Effector memory CD4-positive, alpha-beta T cell (primary cell): ENCODE measurements around the gene RHBG.
A peak's percentile ranks its signal among the peaks of the same experiment; 100 is the strongest.
"Not testable (repeated sequence)": the region's sequence is repeated elsewhere in the genome, so short reads cannot be mapped to it uniquely, and the experiment has no call there.

Source experiments
- DNase-seq, 3 donors: peaks; one replicate each; pipeline ENCODE4 v3.0.0-alpha.2; 2020
- H3K27ac ChIP-seq: 2 replicates; pipeline ENCODE4 v1.7.0; 2013; ENCODE audit warnings: mild to moderate bottlenecking, low read length, moderate library complexity; ENCODE audit not compliant: insufficient read depth, poor library complexity, severe bottlenecking
- H3K27me3 ChIP-seq: replicated peaks from 2 replicates; pipeline ENCODE4 v1.7.0; 2013; ENCODE audit warnings: mild to moderate bottlenecking, low read length; ENCODE audit not compliant: insufficient read depth, control insufficient read depth, poor library complexity, severe bottlenecking
- H3K36me3 ChIP-seq: 2 replicates; pipeline ENCODE4 v1.7.0; 2013; ENCODE audit warnings: mild to moderate bottlenecking, low read length, moderate library complexity; ENCODE audit not compliant: control insufficient read depth, insufficient read depth
- H3K4me1 ChIP-seq: 2 replicates; pipeline ENCODE4 v1.7.0; 2013; ENCODE audit warnings: low read length, mild to moderate bottlenecking; ENCODE audit not compliant: control insufficient read depth, insufficient read depth, poor library complexity, severe bottlenecking
- H3K4me3 ChIP-seq: 2 replicates; pipeline ENCODE4 v1.7.0; 2013; ENCODE audit warnings: low read length, low read depth, mild to moderate bottlenecking; ENCODE audit not compliant: insufficient read depth, poor library complexity, severe bottlenecking
- H3K9me3 ChIP-seq: 2 replicates; pipeline ENCODE4 v1.7.0; 2013; ENCODE audit warnings: mild to moderate bottlenecking, low read length, moderate library complexity; ENCODE audit not compliant: control insufficient read depth
- total RNA-seq, 3 donors: gene quantifications; one replicate each; lab custom pipeline; 2026; lab: John Stamatoyannopoulos, UW

RHBG gene
- 0 reads per million in 3 donors for total RNA-seq

- DNase-seq, result no peak
- no peaks in the 10 kb centered on the region for H3K36me3 ChIP-seq
- no peak within 1 kb of the TSS for H3K27ac ChIP-seq
- peaks cover 22% of the 10 kb centered on the region for H3K27me3 ChIP-seq
- peaks cover 3% of the 10 kb centered on the region for H3K4me1 ChIP-seq
- peak within 1 kb of the TSS; percentile 31 for H3K4me3 ChIP-seq
- no peaks in the 10 kb centered on the region for H3K9me3 ChIP-seq
Measured at GRCh38 chr1:156368889-156369684, at the start of gene RHBG. Gene RHBG (plus strand): TSS chr1:156369211. CDS start chr1:156369250, 39 bp downstream.

- Histone ChIP-seq H3K27me3 (no peaks in the 10 kb centered on the region), H3K4me3 (no peak overlapping the region), H3K9me3 (no peaks in the 10 kb centered on the region), H3K36me3 (peaks cover 78% of the 10 kb centered on the region), H3K4me1 (no peaks in the 10 kb centered on the region), H3K27ac (no peak overlapping the region)
- no peak for DNase-seq
Measured at GRCh38 chr1:156319664-156320063, 49.3 kb upstream of the RHBG start.

- Histone ChIP-seq H3K4me3 (no peak overlapping the region), H3K27ac (no peak overlapping the region), H3K9me3 (no peaks in the 10 kb centered on the region), H3K36me3 (peaks cover 77% of the 10 kb centered on the region), H3K27me3 (no peaks in the 10 kb centered on the region), H3K4me1 (no peaks in the 10 kb centered on the region)
- no peak for DNase-seq
Measured at GRCh38 chr1:156320560-156320959, 48.5 kb upstream of the RHBG start.

- H3K27me3 ChIP-seq, H3K9me3 ChIP-seq, H3K4me1 ChIP-seq, H3K4me3 ChIP-seq, H3K27ac ChIP-seq, DNase-seq: not testable (repeated sequence)
- H3K36me3 ChIP-seq, result peaks cover 56% of the 10 kb centered on the region
Measured at GRCh38 chr1:156323179-156323578, 45.8 kb upstream of the RHBG start.

GRCh38 chr1:156336242-156336641 lies 32.8 kb upstream of the RHBG start:
- Histone ChIP-seq H3K4me3 (no peak overlapping the region), H3K36me3 (peaks cover 41% of the 10 kb centered on the region), H3K4me1 (peaks cover 17% of the 10 kb centered on the region), H3K27me3 (no peaks in the 10 kb centered on the region), H3K9me3 (no peaks in the 10 kb centered on the region), H3K27ac (no peak overlapping the region)
- no peak for DNase-seq

GRCh38 chr1:156337052-156337887 lies 31.7 kb upstream of the RHBG start:
- Histone ChIP-seq H3K27ac (peak overlapping the region; percentile 68), H3K4me3 (peak overlapping the region; percentile 78), H3K36me3 (peaks cover 37% of the 10 kb centered on the region), H3K4me1 (peaks cover 17% of the 10 kb centered on the region), H3K9me3 (no peaks in the 10 kb centered on the region), H3K27me3 (no peaks in the 10 kb centered on the region)
- peak in 1 of 3 donors; percentile 12 for DNase-seq

GRCh38 chr1:156337888-156338179 lies 31.2 kb upstream of the RHBG start:
- H3K27ac ChIP-seq, result peak overlapping the region; percentile 68
- H3K9me3 ChIP-seq, result no peaks in the 10 kb centered on the region
- peaks cover 31% of the 10 kb centered on the region for H3K36me3 ChIP-seq
- H3K4me3 ChIP-seq, result peak overlapping the region; percentile 78
- DNase-seq, result no peak
- H3K4me1 ChIP-seq, result peaks cover 17% of the 10 kb centered on the region
- no peaks in the 10 kb centered on the region for H3K27me3 ChIP-seq

GRCh38 chr1:156338180-156338976 lies 30.6 kb upstream of the RHBG start, which contains the start of the genes CCT3 and TSACC:
Gene CCT3 (minus strand): TSS chr1:156338292. CDS start chr1:156338184, 108 bp downstream.
Gene TSACC (plus strand): TSS chr1:156338526. CDS start chr1:156339758, 1,232 bp downstream.
- DNase-seq, result peak; percentile 97 to 98 (median 98)
- peak within 1 kb of the TSS; percentile 88 for H3K27ac ChIP-seq
- no peaks in the 10 kb centered on the region for H3K27me3 ChIP-seq
- peaks cover 17% of the 10 kb centered on the region for H3K4me1 ChIP-seq
- H3K36me3 ChIP-seq, result peaks cover 26% of the 10 kb centered on the region
- H3K9me3 ChIP-seq, result no peaks in the 10 kb centered on the region
- H3K4me3 ChIP-seq, result peak within 1 kb of the TSS; percentile 87

GRCh38 chr1:156342166-156342955 lies 26.6 kb upstream of the RHBG start:
- Histone ChIP-seq H3K9me3 (no peaks in the 10 kb centered on the region), H3K27me3 (no peaks in the 10 kb centered on the region), H3K4me1 (peaks cover under 1% of the 10 kb centered on the region), H3K27ac (no peak overlapping the region), H3K4me3 (no peak overlapping the region), H3K36me3 (no peaks in the 10 kb centered on the region)
- DNase-seq, result no peak
